AML-193 (cell line): ENCODE measurements around the gene LRG1.

Experiments
- DNase-seq, 2 experiments: peaks; one replicate each; lab custom pipeline; 2025; lab: John Stamatoyannopoulos, UW

Gene LRG1, protein sequence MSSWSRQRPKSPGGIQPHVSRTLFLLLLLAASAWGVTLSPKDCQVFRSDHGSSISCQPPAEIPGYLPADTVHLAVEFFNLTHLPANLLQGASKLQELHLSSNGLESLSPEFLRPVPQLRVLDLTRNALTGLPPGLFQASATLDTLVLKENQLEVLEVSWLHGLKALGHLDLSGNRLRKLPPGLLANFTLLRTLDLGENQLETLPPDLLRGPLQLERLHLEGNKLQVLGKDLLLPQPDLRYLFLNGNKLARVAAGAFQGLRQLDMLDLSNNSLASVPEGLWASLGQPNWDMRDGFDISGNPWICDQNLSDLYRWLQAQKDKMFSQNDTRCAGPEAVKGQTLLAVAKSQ

GRCh38 chr19:4539693-4540581, at the start of gene LRG1:
Gene LRG1, minus strand, starts transcription at chr19:4540036. Its CDS starts 23 bp downstream, at chr19:4540013.
- DNase-seq, result peak; percentile 80 to 90

- DNase-seq, result no peak
Measured at GRCh38 chr19:4588291-4588761, 48.5 kb upstream of the LRG1 start.

GRCh38 chr19:4587527-4587926, 47.7 kb upstream of the LRG1 start:
- no peak for DNase-seq

DNA sequence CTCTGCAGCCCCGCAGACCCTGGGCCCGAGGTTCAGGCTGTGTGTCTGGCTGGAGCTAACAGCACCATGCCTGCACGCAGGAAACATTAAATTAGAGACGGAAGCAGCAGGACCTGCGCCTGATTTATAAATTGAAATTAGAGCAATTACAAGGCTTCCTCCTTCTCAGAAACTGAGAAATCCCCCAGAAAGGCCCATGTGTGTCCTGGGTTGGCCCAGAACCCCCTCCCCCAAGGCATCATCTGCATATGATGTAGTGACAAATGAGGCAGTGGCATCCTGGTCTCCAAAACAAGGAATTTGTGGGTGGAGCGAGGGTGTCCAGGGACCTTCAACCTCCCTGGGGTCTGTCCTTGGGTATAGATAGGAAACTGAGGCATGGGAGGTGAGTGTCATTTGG, 46.9 kb upstream of the LRG1 start:
- no peak for DNase-seq

- DNase-seq, result no peak
Measured at GRCh38 chr19:4586245-4586644, 46.4 kb upstream of the LRG1 start.

GRCh38 chr19:4585556-4585955, 45.7 kb upstream of the LRG1 start:
- no peak for DNase-seq

DNA sequence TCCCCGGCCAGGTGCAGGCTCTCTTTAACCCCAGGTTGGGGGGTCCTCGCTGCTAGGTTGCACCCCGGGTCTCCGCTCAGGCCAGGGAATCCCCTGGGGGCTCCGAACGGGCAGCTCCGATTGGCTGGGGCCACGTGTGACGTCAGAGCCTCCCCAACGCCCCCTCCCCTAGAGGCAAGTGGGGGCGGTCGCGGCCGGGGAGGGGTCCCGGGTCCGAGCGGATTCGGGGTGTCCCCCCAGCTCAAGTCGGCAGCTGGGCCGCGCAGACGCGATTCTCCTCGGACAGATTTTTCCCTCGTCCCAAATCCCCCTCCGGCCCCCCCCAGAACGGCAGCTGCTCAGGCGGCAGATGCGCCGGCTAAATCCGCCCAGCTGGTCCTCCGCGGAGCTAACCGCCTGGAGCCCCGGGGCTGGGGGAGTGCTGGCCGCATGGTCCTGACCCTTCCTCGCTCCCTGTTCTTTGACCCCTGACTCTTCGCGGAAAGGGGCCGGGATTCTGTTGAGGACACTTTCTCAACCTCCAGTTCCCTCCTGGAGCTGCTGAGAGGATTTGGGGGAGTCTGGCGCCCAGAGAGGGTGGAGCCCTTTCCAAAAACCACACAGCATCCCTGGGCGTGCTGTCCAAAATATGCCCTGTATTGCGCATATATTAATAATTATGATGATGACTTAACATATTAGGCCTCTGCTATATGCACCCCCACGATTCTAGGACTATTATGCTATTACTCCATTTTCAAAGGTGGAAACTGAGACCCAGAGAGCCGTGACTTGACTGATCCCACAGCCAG, 45.0 kb upstream of the LRG1 start:
- DNase-seq, result no peak

GRCh38 chr19:4583961-4584669, 44.3 kb upstream of the LRG1 start:
- no peak for DNase-seq

GRCh38 chr19:4582980-4583842, 43.4 kb upstream of the LRG1 start:
- no peak for DNase-seq

- DNase-seq, result no peak
Measured at GRCh38 chr19:4581666-4582553, 42.1 kb upstream of the LRG1 start.

- DNase-seq, result no peak
Measured at GRCh38 chr19:4580961-4581665, 41.3 kb upstream of the LRG1 start.

GRCh38 chr19:4580021-4580901, 40.4 kb upstream of the LRG1 start:
- no peak for DNase-seq

DNA sequence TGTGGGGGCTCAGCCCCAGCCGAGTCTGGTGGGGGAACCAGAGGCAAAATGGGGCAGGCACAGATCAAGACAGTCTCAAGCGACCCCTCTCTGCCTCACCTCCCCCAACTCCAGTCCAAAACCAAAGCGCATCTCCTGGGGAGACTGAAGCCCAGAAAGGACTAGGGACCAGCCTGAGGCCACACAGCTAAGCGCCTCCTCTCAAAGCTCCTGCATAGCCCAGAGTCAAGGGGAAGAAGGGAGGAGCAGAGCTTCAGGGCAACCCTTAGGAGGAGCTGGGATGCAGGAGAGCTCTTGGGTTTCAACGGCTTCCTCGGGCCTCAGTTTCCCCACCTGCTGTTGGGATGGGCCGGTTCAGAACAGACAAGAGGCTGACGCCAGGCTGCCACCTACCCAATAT, 39.6 kb upstream of the LRG1 start:
- no peak for DNase-seq

DNA sequence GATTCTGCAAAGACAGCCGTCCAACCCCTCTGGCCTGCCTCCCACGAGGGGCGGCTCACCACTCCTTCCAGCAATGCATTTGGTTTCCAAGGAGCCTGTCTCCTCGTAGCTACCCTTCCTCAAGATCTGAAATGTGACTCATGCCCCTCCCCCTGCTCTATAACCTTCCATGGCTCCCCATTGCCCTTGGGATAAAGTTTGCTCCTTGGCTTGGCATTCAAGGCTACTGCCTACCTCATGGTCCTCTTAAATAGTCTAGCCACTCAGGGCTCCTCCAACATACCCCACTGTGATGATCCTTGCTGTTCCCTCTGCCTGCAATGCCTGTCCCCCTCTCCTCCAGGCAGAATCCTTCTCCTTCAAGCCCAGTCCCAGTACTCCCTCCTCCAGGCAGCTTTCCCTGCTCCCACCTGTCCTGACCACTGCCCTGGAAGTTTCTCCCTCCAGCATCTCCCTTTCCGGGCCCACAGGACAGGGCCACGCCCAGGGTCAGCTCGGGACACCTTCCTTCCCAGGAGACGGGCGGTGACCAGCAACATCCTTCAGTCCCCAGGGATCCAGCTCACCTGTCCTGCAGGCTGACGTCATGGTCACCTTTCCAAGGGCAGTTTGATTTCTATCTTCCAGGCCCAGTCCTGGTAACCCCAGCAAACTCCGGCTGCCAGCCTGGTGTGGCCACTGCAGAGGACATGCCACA, 38.9 kb upstream of the LRG1 start:
- DNase-seq, result no peak

DNA sequence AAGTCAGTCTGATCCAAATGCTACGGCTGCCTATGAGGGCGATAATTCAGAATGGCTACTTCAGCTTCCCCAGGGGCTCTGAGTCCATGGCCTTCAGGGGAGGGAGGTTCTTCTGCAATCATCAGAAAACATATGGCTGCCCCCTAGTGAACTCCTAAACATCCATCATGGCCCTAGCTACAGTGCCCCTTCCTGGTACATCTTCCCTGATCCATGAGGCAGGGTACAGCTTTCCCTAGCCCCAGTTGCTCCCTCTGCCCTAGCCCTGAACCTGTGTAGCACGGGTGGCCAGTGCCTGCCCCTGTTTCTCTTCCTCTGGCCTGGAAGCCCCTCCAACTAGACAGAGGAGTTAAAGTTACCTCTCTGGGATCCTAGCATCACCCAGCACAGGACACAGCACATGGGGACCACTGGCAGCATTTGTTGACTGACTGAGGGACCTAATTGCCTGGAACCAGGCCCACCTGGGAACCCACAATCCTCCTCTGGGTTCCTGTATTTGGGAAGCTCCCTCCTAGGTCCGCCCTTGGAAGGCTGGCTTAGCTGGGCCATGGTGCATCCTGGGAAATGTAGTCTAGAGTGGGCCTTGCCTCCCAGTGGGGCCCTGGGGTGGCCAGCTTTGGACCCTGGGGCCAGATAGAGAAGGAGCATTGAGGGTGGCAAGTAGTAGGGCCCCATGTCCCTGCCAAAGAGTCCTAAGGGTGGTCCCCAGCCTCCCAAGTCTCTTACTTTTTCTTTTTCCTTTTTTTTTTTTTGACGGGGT, 37.4 kb upstream of the LRG1 start:
- no peak for DNase-seq
